Loucy (cell line): ENCODE data around the gene FBXL14.

Experiments
- CTCF ChIP-seq: fragments of 200-600 bp; sonication (generic); conservative IDR thresholded peaks from 2 replicates; pipeline ENCODE4 v1.5.1; 2014; ENCODE audit warnings: mild to moderate bottlenecking, antibody characterized with exemption, low read length
- EZH2phosphoT487 ChIP-seq: fragments of 200-600 bp; IDR thresholded peaks from 2 replicates; pipeline ENCODE4 v1.6.1; 2018; ENCODE audit warnings: antibody characterized with exemption, mild to moderate bottlenecking, moderate library complexity, borderline replicate concordance

GRCh38 chr12:1531153-1531653, 63.2 kb downstream of the FBXL14 start:
- TF ChIP-seq CTCF (no peak), EZH2phosphoT487 (no peak)
